GM12891 (cell line): ENCODE measurements around the gene CCDC190. TPM values are rescaled to one million over a fixed set of nuclear protein-coding genes. Genes with fewer than 3 reads are reported as not detected.

Source experiments
- DNase-seq: peaks from one replicate; pipeline ENCODE4 v3.0.0; 2011; ENCODE audit warnings: low spot score; ENCODE audit not compliant: insufficient read length
- FAIRE-seq: peaks from 2 replicates; lab custom pipeline; 2011; peaks lifted over from hg19 to GRCh38; lab: Jason Lieb, UNC
- PAX5 ChIP-seq: IDR thresholded peaks from 2 replicates; pipeline ENCODE4 v1.6.1; 2011; ENCODE audit warnings: low read length, moderate library complexity, mild to moderate bottlenecking; ENCODE audit not compliant: insufficient read depth, severe bottlenecking
- POLR2A ChIP-seq: IDR thresholded peaks from 2 replicates; pipeline ENCODE4 v1.6.1; 2011; ENCODE audit warnings: low read depth, low read length, control low read depth
- POLR2AphosphoS5 ChIP-seq: IDR thresholded peaks from 2 replicates; pipeline ENCODE4 v1.6.1; 2011; ENCODE audit warnings: low read depth, low read length, control low read depth
- POU2F2 ChIP-seq: IDR thresholded peaks from 2 replicates; pipeline ENCODE4 v1.6.1; 2011; ENCODE audit warnings: low read depth, mild to moderate bottlenecking, control low read depth, low read length, moderate library complexity
- SPI1 ChIP-seq: IDR thresholded peaks from 2 replicates; pipeline ENCODE4 v1.6.1; 2011; ENCODE audit warnings: low read depth, low read length, control low read depth
- TAF1 ChIP-seq: IDR thresholded peaks from 2 replicates; pipeline ENCODE4 v1.6.1; 2011; ENCODE audit warnings: low read depth, low read length, control low read depth
- polyA plus RNA-seq: library from polyadenylated mRNA; unstranded; fragments of >200 nt; gene quantifications from one replicate; pipeline ENCODE4 v1.2.1, GENCODE V29; 2012; ENCODE audit warnings: low read depth, missing spikeins, inconsistent platforms; ENCODE audit not compliant: missing spikeins

Gene CCDC190
- not detected for polyA plus RNA-seq

- no peak for TF ChIP-seq POU2F2
- TF ChIP-seq POLR2A: no peak
- TF ChIP-seq PAX5: no peak
- no peak for TF ChIP-seq POLR2AphosphoS5
- TF ChIP-seq TAF1: no peak
- no peak for TF ChIP-seq SPI1
- FAIRE-seq: no peak
- DNase-seq: no peak
These were observed at the start of gene CCDC190 for GRCh38 chr1:162861101-162861500. Gene CCDC190 (minus strand): TSS chr1:162861175. CDS start chr1:162859646, 1,529 bp downstream.

- DNase-seq: no peak
- no peak for FAIRE-seq
- TF ChIP-seq TAF1: no peak
- TF ChIP-seq POU2F2: no peak
These were observed 49.2 kb upstream of the CCDC190 start for GRCh38 chr1:162910161-162910560.

GRCh38 chr1:162908780-162909179 is 47.8 kb upstream of the CCDC190 start:
- no peak for TF ChIP-seq POLR2A
- no peak for TF ChIP-seq TAF1
- TF ChIP-seq POU2F2: no peak
- TF ChIP-seq POLR2AphosphoS5: no peak
- no peak for TF ChIP-seq PAX5
- no peak for TF ChIP-seq SPI1
- FAIRE-seq: no peak
- no peak for DNase-seq

- TF ChIP-seq SPI1: no peak
- no peak for TF ChIP-seq TAF1
- TF ChIP-seq POLR2AphosphoS5: no peak
- TF ChIP-seq POU2F2: no peak
- no peak for TF ChIP-seq POLR2A
- TF ChIP-seq PAX5: no peak
- no peak for DNase-seq
These were observed 47.3 kb upstream of the CCDC190 start for GRCh38 chr1:162908236-162908635.

GRCh38 chr1:162906485-162906884 is 45.5 kb upstream of the CCDC190 start:
- DNase-seq: no peak
- FAIRE-seq: no peak
- TF ChIP-seq SPI1 (no peak), TAF1 (no peak), POLR2A (no peak), POLR2AphosphoS5 (no peak), PAX5 (no peak)

More at GRCh38 chr1:162908236-162908635, 47.3 kb upstream of the CCDC190 start:
- no peak for FAIRE-seq

GRCh38 chr1:162905174-162906158 is 44.5 kb upstream of the CCDC190 start:
- TF ChIP-seq POLR2A (no peak), POLR2AphosphoS5 (no peak), TAF1 (no peak), SPI1 (no peak), POU2F2 (no peak), PAX5 (no peak)
- FAIRE-seq: no peak
- no peak for DNase-seq

- TF ChIP-seq PAX5 (no peak), SPI1 (no peak), POU2F2 (no peak), TAF1 (no peak), POLR2AphosphoS5 (no peak), POLR2A (no peak)
- FAIRE-seq (no peak), DNase-seq (no peak)
These were observed 43.6 kb upstream of the CCDC190 start for GRCh38 chr1:162904579-162904978.

GRCh38 chr1:162904023-162904422 is 43.0 kb upstream of the CCDC190 start:
- FAIRE-seq: no peak
- TF ChIP-seq SPI1: no peak
- TF ChIP-seq PAX5: no peak
- TF ChIP-seq POLR2A: no peak
- no peak for TF ChIP-seq TAF1
- no peak for TF ChIP-seq POU2F2
- TF ChIP-seq POLR2AphosphoS5: no peak
- DNase-seq: no peak

GRCh38 chr1:162903246-162903645 is 42.3 kb upstream of the CCDC190 start:
- DNase-seq (no peak), FAIRE-seq (no peak)
- TF ChIP-seq POLR2AphosphoS5: no peak
- no peak for TF ChIP-seq POLR2A

GRCh38 chr1:162902416-162902815 is 41.4 kb upstream of the CCDC190 start:
- FAIRE-seq (no peak), DNase-seq (no peak)
- TF ChIP-seq PAX5 (no peak), POLR2A (no peak)

- TF ChIP-seq POLR2AphosphoS5 (no peak), POU2F2 (no peak), PAX5 (no peak), TAF1 (no peak)
- FAIRE-seq: no peak
- no peak for DNase-seq
These were observed 40.3 kb upstream of the CCDC190 start for GRCh38 chr1:162901243-162901642.
